NCI-H82 treated with DMSO at 0.1 percent for 48 hours (cell line): Measurements from ENCODE around the gene CABLES2.
A peak's percentile ranks its signal among the peaks of the same experiment; 100 is the strongest.

Source experiments
- DNase-seq: peaks from one replicate; lab custom pipeline; 2025; ENCODE audit not compliant: unreplicated experiment; lab: John Stamatoyannopoulos, UW

Gene CABLES2

DNA sequence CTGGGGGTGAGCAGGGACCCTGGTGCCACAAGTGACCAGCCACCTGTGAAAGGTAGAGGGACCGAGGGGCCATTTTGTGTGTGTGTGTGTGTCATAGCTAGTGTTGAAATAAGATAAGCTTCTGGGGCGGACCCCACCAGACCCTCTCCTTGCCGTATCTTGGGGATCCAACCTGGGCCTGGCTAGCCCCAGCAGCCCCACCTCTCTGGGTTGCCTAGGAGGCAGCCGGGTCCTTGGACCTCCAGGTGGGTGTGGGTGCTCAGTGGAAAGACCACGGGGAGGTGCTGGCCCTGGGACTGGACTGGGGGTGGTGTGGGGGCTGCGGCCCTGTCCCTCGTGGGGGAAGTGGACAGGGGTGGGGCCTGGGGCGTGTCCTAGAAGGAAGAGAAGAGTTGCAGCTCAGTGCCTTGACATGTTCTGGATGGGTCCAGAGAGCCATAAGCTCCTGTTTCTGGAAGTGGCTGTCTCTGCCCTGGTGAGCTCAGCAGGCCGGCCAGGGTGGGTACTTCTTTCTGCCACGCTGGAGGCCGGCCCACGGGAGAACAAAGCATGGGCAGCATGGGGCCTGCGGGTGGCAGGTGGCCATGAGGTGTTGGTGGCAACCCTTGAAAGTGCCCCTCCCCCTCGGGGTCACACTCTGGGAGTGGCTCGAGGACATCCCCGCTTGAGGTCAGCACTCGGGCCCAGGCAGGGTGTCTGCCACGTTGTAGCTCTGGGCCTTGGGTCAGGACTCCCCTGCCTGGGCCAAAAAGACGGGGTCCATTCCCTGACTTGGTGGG, 11.8 kb upstream of the CABLES2 start:
- DNase-seq, result no peak

DNA sequence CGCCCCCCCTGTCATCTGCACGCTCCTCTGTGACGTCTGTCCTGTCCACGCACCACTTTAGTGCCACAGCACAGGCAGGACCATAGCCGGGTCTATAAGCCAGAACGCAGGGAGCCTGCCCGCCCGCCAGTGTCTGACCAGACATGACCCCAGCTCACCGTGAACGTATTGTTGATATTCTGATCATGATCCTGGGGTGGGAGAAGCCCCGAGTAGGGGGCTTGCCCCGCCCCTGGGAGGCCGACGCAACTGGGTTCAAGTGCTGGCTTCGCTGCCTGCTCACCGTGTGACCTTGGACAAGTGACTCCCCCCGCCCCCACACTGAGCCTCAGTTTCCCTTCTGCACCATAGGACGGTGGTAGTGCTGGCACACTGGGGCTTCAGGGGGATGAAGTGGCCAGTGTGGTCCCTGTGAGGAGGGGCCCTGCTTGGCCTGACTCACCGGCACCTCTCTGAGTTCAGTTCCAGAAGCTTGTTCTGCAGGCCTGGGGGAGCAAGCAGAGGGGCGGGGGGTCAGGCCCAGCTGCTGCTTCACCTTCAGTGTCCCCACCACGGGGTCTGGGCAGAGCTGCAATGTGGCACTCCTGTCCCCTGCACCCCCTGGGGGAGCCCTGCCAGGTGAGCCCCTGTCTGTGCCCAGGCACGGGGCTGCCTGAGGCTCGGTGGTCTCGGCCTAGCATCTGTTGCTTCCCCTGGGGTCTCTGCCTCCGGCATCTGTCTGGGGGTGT, 11.1 kb upstream of the CABLES2 start:
- no peak for DNase-seq

DNA sequence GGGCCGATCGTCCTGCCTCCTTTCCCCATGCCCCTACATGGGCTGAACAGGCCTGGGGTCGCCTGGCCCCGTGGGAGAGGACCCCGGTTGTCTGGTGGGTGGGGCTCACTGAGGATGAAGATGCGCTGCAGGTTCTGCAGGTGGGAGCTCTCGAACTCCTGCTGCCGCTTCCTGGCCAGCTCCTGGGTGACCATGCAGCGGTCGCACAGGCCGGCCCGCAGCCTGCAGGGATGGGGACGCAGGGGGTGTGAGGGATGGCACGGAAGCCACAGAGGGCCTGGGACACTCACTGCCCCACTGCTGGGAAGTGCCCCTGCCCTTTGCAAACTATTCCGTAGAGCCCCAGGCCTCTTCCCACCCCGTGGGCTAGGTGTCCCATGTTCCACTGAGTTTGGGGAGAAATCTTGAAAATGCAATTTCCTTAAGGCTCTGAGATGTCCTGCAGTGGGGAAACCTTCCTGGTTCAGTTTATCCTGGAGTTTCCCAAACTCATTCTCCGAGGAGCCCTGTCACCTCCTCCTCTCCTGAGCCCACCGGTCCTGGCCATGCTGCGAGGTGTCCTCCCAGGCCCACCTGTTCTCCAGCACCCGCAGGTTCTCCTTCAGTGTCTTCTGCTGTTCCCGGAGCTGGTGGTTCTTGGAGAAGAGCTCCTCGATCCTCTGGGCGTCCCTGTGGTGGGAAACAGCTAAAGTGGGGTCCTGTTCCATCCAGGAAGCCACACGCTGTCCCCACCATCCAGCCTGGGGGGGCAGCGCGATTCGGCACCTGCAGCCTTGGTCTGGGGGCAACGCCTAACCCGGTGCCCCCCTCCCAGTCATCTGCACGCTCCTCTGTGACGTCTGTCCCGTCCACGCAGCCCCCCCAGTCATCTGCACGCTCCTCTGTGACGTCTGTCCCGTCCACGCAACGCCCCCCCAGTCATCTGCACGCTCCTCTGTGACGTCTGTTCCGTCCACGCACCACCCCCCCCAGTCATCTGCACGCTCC, 9.9 kb upstream of the CABLES2 start:
- no peak for DNase-seq

DNA sequence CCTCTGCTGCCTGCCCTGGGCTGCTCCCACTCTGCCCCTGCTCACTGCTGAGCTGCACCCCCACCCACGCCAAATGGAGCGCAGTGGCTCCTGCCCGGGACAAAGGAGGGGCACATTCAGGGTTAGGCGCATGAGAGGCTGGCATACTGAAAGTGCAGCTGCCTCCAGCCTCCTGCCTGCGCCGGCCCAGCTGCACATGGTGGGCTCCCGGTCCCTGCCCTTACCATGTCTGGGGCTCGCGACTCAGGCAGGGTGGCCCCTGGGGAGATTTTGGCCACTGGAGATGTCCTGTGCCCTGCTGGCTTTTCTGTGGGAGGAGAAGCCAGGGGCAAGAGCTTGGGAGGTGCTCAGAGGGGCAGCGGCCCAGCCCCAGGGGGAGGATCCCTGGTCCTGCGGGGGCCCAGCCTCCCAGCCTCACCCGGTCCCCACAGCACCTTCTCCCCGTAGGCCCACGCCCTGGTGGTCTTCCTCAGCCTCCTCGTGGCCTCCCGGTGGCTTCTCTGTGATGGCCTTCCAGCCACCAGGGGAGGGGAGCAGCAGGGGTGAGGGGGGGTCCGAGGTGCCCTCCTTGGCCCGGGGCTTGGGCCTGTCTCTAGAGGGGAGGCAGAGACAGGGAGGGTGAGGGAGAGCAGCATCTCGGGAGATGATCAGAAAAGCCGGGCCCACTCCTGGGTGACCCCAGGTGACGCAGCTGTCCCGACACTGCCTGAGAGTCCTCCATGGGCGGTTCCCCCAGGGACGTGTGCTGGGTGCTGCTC, 8.4 kb upstream of the CABLES2 start:
- DNase-seq, result no peak

DNA sequence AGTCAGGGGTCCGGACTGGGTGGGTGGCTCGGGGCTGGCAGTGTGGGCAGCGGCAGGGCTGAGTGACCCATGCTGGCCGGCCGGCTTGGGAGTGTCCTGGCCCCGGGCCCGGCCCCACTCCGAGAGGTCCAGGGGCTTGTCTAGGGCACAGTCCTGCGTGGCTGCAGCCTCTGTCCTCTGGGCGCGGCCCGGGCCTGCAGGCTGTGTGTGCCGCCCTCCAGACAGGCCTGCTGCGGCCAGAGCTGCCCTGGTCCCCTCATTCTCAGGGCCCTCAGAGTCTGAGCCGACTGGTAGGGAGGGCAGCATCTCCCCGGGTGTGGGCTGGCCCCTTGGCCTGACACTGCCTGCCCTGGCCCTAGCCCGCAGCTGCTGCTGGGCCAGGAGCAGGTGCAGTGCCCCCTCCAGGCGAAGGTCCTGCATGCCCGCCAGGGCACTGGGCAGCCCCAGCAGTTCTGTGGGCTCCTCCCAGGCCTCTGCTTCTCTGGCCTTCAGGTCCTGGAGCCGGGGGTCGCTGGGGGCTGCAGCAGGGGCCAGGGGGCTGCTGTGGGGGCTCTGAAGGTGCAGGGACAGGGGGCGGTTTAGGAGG, 6.9 kb upstream of the CABLES2 start:
- DNase-seq, result no peak

DNA sequence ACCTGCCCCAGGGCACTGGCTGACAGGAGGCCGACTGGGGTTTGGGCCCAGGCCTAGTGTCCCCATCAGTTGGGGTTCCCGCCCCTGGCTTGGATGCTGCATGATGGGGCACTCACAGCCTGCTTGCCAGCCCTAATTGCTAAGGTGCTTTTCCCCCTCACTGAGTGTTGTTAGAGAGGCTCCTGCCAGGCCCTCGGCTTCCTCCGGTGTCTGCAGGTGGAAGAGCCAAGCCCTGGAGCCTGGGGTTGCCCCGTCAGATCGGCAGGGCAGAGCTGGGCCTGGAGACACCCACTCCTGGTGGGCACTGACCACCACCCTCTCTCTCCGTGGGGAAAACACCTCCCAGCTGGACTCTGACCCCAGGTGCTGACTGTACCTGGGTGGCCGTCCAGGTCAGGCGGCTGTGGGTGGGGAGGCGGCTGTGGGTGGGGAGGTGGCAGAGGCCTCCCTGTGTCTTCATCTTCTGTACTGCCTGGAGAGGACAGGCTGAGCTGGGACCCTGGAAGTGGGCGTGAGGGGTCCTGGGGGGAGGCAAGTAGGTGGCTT, 6.0 kb upstream of the CABLES2 start:
- no peak for DNase-seq

DNA sequence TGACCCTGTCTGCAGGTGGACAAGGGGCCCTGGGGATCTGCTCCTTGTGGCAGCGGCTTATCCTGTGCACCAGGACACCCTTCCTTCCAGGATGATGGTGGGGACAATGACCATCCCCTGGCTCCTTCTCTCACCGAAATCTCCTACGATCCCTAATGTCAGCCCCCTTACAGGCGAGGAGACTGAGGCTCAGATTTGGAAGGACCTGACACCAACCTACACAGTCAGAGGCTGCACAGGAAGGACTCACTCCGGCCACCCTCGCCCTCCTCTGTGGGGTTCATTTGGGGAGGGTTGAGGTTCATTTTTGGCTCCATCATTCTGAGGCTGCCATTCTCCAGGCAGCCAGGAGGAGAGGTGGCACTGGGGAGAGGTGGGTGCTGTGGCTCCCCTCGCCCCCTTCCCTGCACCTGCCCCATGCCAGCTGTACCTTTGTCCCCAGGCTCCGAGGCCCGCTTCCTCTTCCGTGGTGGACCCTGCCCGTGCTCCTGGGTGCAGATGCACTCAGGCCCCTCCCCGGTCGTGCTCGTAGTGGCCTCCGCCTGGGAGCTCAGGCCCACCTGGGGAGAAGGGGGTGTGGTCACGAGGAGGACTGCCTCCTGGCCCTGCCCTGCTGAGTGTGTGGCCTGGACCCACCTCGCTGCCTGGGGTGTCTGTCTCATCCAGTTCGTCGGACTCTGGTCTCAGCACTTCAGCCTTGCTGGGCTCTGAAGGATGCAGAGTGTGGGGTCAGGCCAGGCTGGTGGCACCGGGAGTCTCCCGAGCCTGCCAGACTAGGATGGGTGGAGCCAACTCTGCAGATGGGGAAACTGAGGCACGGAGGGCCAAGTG, 5.3 kb upstream of the CABLES2 start:
- no peak for DNase-seq

DNA sequence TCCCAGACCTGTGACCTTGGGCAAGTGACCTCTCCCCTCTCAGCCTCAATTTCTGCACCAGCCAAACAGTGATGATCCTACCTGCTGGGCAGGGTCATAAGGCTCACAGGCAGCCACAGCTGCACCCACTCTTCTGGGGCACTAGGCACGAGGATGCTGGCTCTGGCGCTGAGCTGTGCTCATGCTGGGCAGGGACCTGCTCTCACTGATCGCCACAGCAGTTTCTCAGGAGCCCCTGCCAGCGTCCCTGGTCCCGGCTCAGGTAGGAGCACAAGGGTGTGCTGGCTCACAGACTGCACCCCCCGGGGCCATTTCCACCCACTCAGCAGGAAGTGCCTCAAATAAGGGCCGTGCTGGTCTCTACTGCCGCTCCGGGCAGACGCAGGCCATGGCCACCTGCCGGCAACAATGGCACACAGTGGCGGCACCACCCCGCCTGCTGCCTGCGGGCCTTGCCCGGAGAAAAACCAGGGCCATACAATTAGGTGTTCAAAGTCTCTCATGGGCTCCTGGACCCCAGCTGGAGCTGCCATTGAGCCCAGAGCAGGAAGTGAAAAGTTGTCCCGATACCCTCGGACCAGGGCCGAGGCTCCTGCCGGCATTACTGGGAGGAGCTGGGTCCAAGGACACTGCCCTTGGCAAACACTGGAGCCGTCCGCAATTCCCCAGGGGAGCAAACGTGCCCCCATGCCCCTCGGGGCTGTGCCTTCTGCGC, 4.6 kb upstream of the CABLES2 start:
- DNase-seq, result no peak

DNA sequence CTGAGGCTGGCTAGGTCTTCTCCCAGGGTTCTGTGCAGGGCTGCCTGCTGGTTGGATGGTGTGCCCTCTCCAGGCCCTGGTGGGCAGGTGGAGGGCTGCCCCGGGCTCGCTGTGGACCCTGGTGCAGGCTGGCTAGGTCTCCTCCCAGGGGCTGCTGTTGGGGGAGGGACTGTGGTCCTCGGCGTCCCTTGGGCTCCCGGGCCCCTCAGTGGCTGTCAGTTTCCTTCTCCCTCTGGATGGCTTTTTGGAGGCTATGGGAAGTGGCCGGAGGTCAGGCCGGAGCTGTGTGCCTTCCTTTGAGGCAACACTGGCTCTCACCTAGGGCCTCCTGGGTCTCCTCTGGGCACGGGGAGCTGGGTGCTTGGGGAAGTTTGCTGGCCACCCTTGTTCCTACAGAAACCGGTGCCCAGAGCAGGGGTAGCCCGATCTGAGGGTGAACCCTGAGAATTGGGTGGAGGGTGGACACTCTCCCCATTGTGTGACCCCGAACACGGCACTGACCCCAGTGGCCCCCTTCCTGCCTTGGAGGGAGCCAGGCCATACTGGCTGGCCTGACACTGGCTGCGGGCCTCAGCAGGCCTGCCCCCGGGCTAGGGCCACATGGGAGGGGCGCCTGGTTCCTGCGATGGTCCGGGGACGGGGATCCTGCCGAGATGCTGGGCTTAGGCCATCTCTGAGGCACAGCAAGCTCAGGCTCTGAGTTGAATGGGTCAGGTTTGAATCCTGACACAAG, 3.8 kb upstream of the CABLES2 start:
- no peak for DNase-seq

DNA sequence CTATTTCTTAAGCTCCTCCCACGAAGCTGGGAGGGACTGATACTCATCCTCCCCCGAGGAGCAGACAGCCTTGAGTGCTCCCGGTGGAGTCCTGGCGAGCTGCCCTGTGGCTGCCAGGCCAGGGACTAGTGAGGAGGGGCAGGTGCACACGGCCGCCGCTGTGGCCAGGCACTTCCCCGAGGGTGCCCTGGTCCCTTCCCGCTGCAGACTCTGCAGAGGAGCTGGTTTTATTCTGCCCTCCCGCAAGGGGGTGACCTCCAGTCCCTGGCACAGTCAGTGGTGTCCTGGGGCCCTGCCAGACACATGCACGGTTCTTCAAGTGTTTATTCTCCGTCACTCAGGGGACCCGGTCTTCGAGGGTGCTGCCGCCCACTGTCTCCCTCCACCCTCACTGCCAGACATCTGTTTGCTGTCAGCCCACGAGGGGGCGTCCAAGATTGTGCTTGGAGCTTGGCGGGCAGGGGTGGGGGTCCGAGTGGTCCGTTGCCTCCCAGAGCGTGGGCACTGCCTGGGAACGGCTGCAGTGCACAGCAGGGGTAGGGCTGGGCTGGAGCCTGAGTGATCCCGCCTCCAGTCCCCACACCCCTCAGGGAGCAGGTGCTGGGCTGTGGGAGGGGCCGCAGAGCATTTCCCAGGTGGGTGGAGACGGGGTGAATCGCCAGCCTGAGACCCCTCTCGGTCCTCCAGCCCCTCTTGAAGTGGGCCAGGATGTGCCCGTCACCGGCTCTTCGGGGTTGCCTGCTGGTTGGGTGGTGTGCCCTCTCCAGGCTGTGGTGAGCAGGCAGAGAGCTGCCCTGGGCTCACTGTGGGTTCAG, 3.1 kb upstream of the CABLES2 start:
- DNase-seq, result peak; percentile 22

DNA sequence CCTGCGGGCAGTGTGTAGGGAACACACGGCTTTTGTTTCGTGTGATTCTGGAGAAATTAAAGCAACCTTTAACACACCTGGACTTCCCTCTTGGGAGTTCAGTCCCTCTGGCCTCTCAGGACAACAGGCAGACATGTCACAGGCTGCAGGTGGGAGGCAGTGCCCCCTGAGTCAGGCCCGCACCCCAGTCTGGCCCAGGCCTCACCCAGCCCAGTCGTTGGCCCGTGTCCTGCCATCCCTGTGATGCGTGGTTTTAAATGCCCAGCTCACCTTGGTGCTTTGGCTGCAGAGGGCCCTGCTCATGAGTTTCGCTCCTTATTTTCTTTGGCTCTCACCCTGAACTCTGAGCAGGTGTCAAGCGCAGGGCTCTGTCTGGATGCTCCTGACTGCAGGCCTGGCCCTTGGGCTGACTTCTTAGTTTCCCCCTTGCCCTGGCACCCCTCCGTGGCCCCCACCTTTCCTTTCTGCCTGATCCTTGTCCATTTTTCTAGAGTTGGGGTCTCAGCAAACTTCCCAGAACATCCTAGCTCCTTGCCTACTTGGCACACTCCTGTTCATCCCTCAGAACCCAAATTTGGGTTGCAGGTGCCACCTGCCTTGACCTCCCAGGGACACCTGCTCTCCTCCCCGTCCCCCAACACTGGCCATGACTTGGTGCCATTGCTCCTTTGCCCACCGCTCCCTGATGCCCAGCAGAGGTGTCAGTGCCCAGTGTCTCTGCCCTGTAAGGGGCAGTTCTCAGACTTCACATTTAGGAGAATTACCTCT, 2.2 kb upstream of the CABLES2 start:
- DNase-seq, result no peak

DNA sequence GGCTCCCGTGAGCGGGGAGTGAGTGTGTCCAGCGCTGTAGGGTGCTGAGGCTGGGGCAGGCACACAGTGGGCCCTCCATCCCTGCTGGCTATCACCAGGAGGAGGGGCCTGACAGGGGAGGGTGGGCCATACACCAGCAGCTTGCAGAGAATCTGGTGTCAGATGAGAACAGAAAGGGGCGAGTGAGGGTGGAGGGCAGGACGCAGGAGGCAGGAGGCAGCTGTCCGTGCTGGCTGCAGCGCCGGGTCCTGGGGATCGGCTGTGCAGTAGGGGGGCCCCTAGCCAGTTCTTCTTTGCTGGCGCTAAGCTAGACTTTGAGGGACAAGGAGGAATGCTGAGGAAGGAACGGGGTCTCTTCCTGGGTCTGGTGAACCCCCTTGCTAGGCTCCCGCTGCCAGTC, 1.6 kb upstream of the CABLES2 start:
- DNase-seq, result no peak

DNA sequence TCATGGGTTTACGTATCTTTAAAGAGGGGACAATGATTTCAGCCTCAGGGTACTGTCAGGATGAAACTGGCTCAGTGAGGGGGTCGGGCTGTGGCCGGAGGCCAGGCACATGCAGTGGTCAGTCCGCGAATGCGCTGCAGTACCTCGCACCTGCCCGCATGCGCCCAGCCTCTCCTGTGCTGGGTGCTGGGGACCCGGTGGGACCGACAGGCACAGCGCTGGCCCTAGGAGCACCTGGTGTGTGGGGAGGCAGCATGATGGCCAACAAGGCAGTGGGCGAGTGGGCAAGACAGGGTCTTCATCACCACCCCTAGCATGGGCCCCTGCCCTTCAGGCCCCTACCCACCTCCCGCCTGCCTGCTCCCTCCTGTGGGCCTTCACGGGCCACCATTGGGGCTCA, 970 bp upstream of the CABLES2 start:
- no peak for DNase-seq

DNA sequence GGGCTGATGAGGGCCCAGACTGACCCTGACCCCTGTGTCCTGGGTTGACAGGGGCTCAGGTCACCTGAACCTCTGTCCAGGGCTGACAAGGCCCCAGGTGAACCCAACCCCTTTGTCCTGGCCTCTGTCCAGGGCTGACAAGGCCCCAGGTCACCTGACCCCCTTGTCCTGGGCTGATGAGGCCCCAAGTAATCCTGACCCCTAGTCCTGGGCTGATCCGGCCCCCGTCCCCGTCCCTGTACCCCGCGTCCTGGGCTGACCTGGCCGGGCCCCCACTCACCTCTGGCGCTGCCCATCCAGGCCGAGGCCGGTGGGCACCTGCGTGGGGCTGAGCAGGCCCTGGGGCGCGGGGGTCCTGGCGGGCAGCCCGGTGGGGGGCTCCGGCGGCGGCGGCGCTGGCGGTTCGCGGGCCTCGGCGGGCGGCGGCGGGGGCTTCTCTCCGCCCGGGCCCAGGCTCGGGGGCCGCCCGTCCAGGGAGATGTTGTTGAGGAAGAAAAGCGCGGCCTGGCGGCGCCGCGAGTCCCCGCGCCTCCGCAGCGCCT, 379 bp downstream of the CABLES2 start:
- no peak for DNase-seq

DNA sequence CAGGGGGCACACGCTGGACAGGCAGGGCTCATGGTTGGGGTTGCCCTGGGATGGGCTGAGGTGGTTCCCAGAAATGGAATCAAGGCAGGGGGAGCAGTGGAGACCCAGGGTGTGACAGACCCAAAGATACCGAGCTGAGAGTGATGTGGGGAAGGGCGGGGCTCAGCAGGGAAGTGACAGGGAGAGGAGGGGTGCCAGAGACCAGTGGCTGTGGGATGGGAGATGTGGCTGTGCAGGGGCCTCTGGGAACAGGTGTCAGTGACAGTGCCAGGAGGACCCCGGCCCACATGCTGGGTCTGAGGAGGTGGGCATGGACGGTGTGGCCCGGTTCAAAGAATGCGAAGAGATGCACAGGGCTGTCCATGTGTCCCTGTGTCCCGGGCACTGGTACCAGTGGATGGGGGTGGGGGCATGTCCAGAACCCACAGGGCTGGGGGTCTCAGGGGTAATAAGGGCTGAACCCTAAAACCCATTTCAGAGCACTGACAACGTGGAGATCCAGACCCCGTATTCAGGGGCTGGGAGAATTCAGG, 1.0 kb downstream of the CABLES2 start:
- DNase-seq, result no peak
